ENCODE results near the gene FN1.

- TF ChIP-seq CTCF (optimal IDR thresholded peaks at IDR 0.05 in 1 of 3, IDR thresholded peaks at IDR 0.05 in 1 of 3, conservative IDR thresholded peaks at IDR 0.05 in 1 of 3; ENCODE audit: extremely low read depth in 1 of 3, insufficient read depth in 2 of 3, low read length in 3 of 3) (no peak), EZH2 (IDR thresholded peaks at IDR 0.05; ENCODE audit: low read length) (no peak)
These were observed 11.8 kb upstream of the FN1 start for GRCh38 chr2:215447673-215448081.
